ENCODE measurements around the gene CHCHD2. TPM values are rescaled to one million over a fixed set of nuclear protein-coding genes. Genes with fewer than 3 reads are reported as not detected.
"Not testable (repeated sequence)": the region's sequence is repeated elsewhere in the genome, so short reads cannot be mapped to it uniquely, and the experiment has no call there.

Gene CHCHD2
- total RNA-seq, 1 experiment from 2014 or later, result 738 TPM

DNA sequence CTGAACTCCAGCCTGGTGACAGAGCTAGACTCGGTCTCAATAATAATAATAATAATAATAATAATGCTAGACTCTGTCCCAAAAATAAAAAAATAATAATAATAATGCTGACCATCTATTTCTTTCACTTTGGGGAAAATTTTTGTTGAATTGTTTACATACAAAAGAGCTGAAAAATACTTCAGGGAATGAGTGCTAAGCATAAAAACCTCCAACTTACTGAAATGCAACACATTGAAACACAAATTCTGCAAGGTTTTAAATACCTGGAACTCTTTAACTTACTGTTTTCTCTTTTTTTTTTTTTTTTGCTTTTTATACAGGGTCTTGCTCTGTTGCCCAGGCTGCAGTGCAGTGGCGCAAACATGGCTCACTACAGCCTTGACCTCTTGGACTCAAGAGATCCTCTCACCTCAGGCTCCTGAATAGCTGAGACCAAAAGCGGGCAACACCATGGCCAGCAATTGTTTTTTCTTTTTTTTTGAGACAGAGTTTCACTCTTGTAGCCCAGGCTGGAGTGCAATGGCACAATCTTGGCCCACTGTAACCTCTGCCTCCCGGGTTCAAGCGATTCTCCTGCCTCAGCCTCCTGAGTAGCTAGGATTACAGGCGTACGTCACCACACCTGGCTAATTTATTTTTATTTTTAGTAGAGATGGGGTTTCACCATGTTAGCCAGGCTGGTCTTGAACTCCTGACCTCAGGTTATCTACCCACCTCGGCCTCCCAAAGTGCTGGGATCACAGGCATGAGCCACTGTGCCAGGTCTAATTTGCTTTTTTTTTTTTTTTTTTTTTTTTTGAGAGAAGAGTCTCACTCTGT is 7.9 kb downstream of the CHCHD2 start:
- H3K4me3 ChIP-seq; H3K27ac ChIP-seq; H3K9me3 ChIP-seq (replicated peaks); H3K4me1 ChIP-seq (replicated peaks); DNase-seq (ENCODE audit: low read depth in 1 of 2, low spot score in 2 of 2); H3K27me3 ChIP-seq (replicated peaks): not testable (repeated sequence)
- peaks cover 50% of the 10 kb centered on the region for H3K36me3 ChIP-seq

GRCh38 chr7:56097700-56098099 is 8.6 kb downstream of the CHCHD2 start:
- H3K36me3 ChIP-seq, result peaks cover 43% of the 10 kb centered on the region
- H3K4me1 ChIP-seq (replicated peaks), result peaks cover 4% of the 10 kb centered on the region
- H3K27ac ChIP-seq, result no peak overlapping the region
- no peaks in the 10 kb centered on the region for H3K9me3 ChIP-seq (replicated peaks)
- no peaks in the 10 kb centered on the region for H3K27me3 ChIP-seq (replicated peaks)
- peak in 1 of 2 experiments; percentile 14 for DNase-seq (ENCODE audit: low read depth in 1 of 2, low spot score in 2 of 2)
- H3K4me3 ChIP-seq, result no peak overlapping the region

DNA sequence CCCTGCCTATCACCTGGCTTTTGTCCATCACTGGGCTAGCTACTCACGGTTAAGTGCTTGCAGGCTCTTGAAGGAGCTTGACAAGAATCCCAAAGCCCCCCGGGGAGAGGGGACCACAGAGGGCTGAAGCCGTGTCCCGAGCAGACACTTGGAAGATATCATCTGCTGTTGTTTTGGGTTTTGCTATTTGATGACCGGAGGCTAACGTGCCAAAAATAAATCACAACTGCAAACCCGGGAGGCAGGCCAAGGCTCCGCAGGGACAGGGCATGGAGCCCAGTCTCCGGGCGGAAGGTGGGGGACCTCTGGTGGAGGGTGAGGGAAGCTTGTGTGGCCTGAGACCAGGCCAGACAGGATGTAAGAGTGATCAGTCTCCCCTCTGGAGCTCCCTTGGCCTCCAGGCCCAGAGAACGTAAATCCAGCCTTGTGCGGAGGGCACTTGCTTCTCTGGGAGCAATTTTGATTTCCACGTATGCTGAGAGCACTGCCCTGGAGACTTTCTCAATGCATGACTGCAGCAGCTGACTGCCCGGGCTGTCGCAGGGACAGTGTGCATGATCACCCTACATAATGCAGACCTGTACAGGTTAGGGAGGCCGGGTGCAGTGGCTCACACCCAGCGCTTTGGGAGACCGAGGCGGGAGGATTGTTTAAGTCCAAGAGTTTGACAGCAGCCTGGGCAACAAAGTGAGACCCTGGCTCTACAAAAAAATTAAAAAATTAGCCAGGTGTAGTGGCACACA is 13.3 kb downstream of the CHCHD2 start, which contains the start of gene PHKG1:
TSS of gene PHKG1 (minus strand) at position 164 of the 743 bp plus-strand sequence. CDS start 4,011 bp downstream, outside the sequence.
- peak; percentile 26 to 67 for DNase-seq (ENCODE audit: low read depth in 1 of 2, low spot score in 2 of 2)
- no peaks in the 10 kb centered on the region for H3K9me3 ChIP-seq (replicated peaks)
- H3K36me3 ChIP-seq, result peaks cover 7% of the 10 kb centered on the region; the same call in 1 of the 2 replicates
- H3K27ac ChIP-seq, result no peak within 1 kb of the TSS
- no peak within 1 kb of the TSS for H3K4me3 ChIP-seq
- H3K4me1 ChIP-seq (replicated peaks), result peaks cover 4% of the 10 kb centered on the region
- no peaks in the 10 kb centered on the region for H3K27me3 ChIP-seq (replicated peaks)

DNA sequence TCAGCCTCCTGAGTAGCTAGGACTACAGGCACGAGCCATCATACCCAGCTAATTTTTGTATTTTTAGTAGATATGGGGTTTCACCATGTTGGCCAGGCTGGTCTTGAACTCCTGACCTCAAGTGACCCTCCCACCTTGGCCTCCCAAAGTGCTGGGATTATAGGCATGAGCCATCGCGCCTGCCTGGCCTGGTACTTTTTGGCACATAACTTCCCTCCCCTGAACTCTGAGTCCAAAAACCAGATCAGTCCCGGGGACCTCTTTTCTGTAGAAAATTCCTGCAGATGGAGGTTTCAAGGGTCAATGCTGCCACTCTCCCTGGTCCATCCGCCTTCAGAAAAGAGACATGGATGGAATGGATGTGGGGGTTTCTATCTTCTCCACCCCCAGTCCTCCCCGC is 13.9 kb downstream of the CHCHD2 start:
- DNase-seq (ENCODE audit: low read depth in 1 of 2, low spot score in 2 of 2); H3K9me3 ChIP-seq (replicated peaks); H3K4me3 ChIP-seq; H3K27ac ChIP-seq; H3K36me3 ChIP-seq; H3K27me3 ChIP-seq (replicated peaks); H3K4me1 ChIP-seq (replicated peaks): not testable (repeated sequence)

DNA sequence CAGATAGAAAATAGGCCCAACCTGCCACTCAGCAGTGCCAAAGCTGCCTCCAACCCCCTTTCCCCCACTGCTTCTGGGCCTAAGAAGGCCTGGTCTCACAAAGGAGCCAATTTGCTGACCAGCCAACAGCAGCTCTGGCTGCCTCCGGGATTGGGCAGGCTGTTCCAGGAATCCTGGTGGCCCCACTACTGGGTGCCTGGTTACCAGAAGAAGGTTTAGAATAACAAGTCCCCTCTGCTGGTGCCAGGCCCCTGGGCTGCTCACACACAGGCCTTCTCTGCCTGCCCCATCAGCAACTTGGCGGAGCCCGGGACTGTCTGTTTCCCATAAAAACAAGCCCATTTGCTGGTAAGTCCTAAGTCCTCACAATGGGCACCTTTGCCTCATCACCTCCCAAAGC is 14.7 kb downstream of the CHCHD2 start:
- no peaks in the 10 kb centered on the region for H3K36me3 ChIP-seq
- no peak for DNase-seq (ENCODE audit: low read depth in 1 of 2, low spot score in 2 of 2)
- no peaks in the 10 kb centered on the region for H3K27me3 ChIP-seq (replicated peaks)
- H3K4me3 ChIP-seq, result no peak overlapping the region
- no peak overlapping the region for H3K27ac ChIP-seq
- no peaks in the 10 kb centered on the region for H3K9me3 ChIP-seq (replicated peaks)
- H3K4me1 ChIP-seq (replicated peaks), result no peaks in the 10 kb centered on the region

DNA sequence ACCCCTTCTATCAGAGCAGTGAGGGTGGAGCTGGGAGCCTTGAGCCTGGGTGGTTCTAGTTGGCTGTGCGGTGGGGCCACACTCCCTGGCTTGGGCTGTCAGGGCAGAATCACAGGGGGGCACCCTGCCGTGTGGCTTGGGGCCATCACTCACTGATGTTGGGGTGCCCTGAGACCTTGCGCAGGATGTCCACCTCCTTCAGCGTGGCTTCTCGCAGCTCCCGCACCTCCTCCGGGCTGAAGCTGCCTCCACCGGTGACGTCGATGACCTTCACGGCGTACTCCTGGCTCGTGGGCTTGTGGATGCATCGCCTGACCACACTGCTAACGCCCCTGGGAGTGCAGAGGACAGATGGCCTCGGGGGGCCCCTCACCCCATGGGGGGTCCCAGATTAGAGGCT is 18.8 kb downstream of the CHCHD2 start:
- H3K36me3 ChIP-seq, result 0 out of 2 replicates have a peak, but pooled peaks cover 3% of the 10 kb centered on the region
- H3K27me3 ChIP-seq (replicated peaks), result no peaks in the 10 kb centered on the region
- H3K4me1 ChIP-seq (replicated peaks), result no peaks in the 10 kb centered on the region
- no peak overlapping the region for H3K4me3 ChIP-seq
- no peaks in the 10 kb centered on the region for H3K9me3 ChIP-seq (replicated peaks)
- no peak for DNase-seq (ENCODE audit: low read depth in 1 of 2, low spot score in 2 of 2)
- no peak overlapping the region for H3K27ac ChIP-seq

- H3K4me1 ChIP-seq (replicated peaks), result no peaks in the 10 kb centered on the region
- DNase-seq (ENCODE audit: low read depth in 1 of 2, low spot score in 2 of 2), result no peak
- no peaks in the 10 kb centered on the region for H3K9me3 ChIP-seq (replicated peaks)
- H3K27me3 ChIP-seq (replicated peaks), result no peaks in the 10 kb centered on the region
- H3K36me3 ChIP-seq, result peaks cover 3% of the 10 kb centered on the region; the same call in 1 of the 2 replicates
- H3K27ac ChIP-seq, result no peak overlapping the region
- no peak overlapping the region for H3K4me3 ChIP-seq
Observed at GRCh38 chr7:56086761-56087160, 19.5 kb downstream of the CHCHD2 start.

DNA sequence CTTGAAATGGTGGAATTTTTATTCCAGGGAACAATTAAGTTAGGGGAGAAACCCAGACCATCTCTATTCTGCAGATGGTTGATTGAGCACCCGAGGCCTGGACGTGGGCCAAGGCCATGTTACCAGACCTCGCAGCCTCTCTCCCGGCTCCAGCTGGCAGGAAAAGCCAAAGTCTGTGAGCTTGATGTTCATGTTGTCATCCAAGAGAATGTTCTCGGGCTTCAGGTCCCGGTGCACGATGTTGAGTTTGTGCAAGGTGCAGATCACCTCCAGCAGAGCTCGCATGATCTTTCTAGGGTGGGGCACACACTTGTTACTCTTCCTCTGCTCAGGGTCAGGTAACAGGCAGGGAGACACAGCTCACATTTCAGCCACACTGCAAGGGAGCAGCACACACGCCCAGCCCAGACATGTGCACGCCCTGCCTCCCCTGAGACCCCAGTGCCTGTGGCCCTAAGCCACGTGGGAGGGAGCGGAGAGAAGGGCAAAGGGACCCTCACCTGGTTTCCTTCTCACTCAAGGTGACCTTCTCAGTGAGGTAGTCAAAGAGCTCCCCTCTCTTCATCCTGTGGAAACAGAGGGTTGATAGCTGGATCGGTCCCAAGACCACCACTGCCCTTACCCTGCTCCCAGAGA is 23.0 kb downstream of the CHCHD2 start:
- Histone ChIP-seq H3K4me1 (replicated peaks) (peaks cover 7% of the 10 kb centered on the region), H3K36me3 (peaks cover 18% of the 10 kb centered on the region), H3K4me3 (no peak overlapping the region), H3K27ac (no peak overlapping the region), H3K9me3 (replicated peaks) (no peaks in the 10 kb centered on the region), H3K27me3 (replicated peaks) (no peaks in the 10 kb centered on the region)
- DNase-seq (ENCODE audit: low read depth in 1 of 2, low spot score in 2 of 2), result no peak

DNA sequence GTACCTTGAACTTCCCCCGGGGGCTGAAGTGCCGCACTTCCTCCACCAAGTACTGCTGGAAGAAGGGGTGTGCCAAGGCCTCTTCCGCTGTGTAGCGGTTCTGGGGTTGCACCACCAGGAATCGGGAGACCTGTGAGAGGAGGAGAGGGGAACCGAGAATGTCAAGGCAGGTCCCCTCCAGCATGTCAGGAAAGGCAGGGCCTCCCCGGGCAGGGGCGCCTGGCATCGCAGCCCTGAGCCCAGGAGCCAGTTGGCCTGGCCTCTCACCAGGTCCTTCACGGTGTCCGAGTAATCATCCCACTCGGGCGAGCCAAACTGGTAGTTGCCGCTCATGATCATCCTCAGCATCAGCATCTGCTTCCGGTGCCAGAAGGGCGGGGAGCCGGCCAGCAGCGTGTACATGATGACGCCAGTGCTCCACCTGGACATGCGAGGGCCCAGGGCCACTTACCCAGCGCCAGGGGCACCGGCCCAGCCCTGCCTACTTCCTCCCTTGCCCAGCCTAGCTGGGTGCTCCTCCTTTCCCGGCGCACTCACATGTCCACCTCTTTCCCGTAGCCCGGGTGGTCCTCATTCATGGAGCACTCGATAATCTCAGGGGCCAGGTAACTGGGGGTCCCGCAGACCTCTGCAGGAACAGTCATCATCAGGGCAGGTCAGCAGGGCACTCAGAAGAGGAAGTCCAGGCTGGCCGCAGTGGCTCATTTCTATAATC is 24.5 kb downstream of the CHCHD2 start:
- H3K36me3 ChIP-seq, result peaks cover 24% of the 10 kb centered on the region
- no peaks in the 10 kb centered on the region for H3K27me3 ChIP-seq (replicated peaks)
- no peak overlapping the region for H3K27ac ChIP-seq
- H3K4me3 ChIP-seq, result no peak overlapping the region
- DNase-seq (ENCODE audit: low read depth in 1 of 2, low spot score in 2 of 2), result no peak
- peaks cover 7% of the 10 kb centered on the region for H3K4me1 ChIP-seq (replicated peaks)
- H3K9me3 ChIP-seq (replicated peaks), result no peaks in the 10 kb centered on the region

- not testable (repeated sequence) for H3K4me3 ChIP-seq; H3K9me3 ChIP-seq (replicated peaks); H3K27ac ChIP-seq; H3K27me3 ChIP-seq (replicated peaks); H3K4me1 ChIP-seq (replicated peaks); DNase-seq (ENCODE audit: low read depth in 1 of 2, low spot score in 2 of 2)
- peaks cover 24% of the 10 kb centered on the region for H3K36me3 ChIP-seq
Observed at GRCh38 chr7:56080726-56081435, 25.4 kb downstream of the CHCHD2 start.

- Histone ChIP-seq H3K27me3 (replicated peaks) (no peaks in the 10 kb centered on the region), H3K4me1 (replicated peaks) (peaks cover 7% of the 10 kb centered on the region), H3K4me3 (no peak overlapping the region), H3K9me3 (replicated peaks) (no peaks in the 10 kb centered on the region), H3K36me3 (peaks cover 24% of the 10 kb centered on the region), H3K27ac (0 out of 2 replicates have a peak overlapping the region, but pooled peaks have one; percentile 28)
- DNase-seq (ENCODE audit: low read depth in 1 of 2, low spot score in 2 of 2), result peak; percentile 46 to 64
Observed at GRCh38 chr7:56079450-56080185, 26.7 kb downstream of the CHCHD2 start.

DNA sequence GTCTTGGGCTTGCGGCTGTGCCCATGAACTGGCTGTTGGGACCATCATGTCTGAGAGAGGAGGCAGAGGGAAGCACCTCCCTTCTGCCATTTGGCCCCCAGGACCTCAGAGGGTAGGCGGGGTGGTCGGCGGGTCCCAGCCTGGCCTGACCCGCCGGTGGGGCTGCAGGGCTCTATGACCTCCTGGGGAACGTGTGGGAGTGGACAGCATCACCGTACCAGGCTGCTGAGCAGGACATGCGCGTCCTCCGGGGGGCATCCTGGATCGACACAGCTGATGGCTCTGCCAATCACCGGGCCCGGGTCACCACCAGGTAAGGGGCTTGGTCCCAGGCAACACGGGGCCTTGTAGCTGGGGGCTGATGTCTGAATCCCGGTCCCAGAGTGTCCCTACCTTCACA is 28.1 kb downstream of the CHCHD2 start:
- Histone ChIP-seq H3K27me3 (replicated peaks) (no peaks in the 10 kb centered on the region), H3K4me3 (no peak overlapping the region), H3K27ac (no peak overlapping the region), H3K36me3 (peaks cover 28% of the 10 kb centered on the region), H3K9me3 (replicated peaks) (no peaks in the 10 kb centered on the region), H3K4me1 (replicated peaks) (peaks cover 7% of the 10 kb centered on the region)
- no peak for DNase-seq (ENCODE audit: low read depth in 1 of 2, low spot score in 2 of 2)
